ENCODE results near the gene AKT2. TPM values are rescaled to one million over a fixed set of nuclear protein-coding genes. Genes with fewer than 3 reads are reported as not detected.

AKT2 gene
- total RNA-seq, 3 donors from 2014 or later = 98.4 to 139 (median 103) TPM

GRCh38 chr19:40270362-40271089, 14.6 kb downstream of the AKT2 start:
- no peak for ATAC-seq
- no peaks in the 10 kb centered on the region for H3K36me3 ChIP-seq (ENCODE audit: low read depth)
- DNase-seq = no peak
- peaks cover 4% of the 10 kb centered on the region for H3K4me1 ChIP-seq (ENCODE audit: low read depth)
- no peaks in the 10 kb centered on the region for H3K9me3 ChIP-seq
- no peak for TF ChIP-seq CTCF (IDR thresholded peaks at IDR 0.05)
- no peak overlapping the region for H3K4me3 ChIP-seq
- intact Hi-C loops (cut with DNase I, micrococcal nuclease) = no loop called here

- no peak for TF ChIP-seq CTCF (IDR thresholded peaks at IDR 0.05)
- DNase-seq (no peak), ATAC-seq (no peak)
- Histone ChIP-seq H3K4me3 (no peak overlapping the region), H3K36me3 (ENCODE audit: low read depth) (no peaks in the 10 kb centered on the region), H3K4me1 (ENCODE audit: low read depth) (no peaks in the 10 kb centered on the region), H3K9me3 (no peaks in the 10 kb centered on the region)
- intact Hi-C loops (cut with DNase I, micrococcal nuclease) = no loop called here
These were observed 15.8 kb downstream of the AKT2 start for GRCh38 chr19:40269216-40269940.

- DNase-seq (no peak), ATAC-seq (no peak)
- no peak for TF ChIP-seq CTCF (IDR thresholded peaks at IDR 0.05)
- intact Hi-C loops (cut with DNase I, micrococcal nuclease) = no loop called here
- H3K9me3 ChIP-seq = no peaks in the 10 kb centered on the region
- H3K4me1 ChIP-seq (ENCODE audit: low read depth) = no peaks in the 10 kb centered on the region
- H3K36me3 ChIP-seq (ENCODE audit: low read depth) = no peaks in the 10 kb centered on the region
- H3K4me3 ChIP-seq = no peak overlapping the region
These were observed 17.5 kb downstream of the AKT2 start for GRCh38 chr19:40267601-40267997.

GRCh38 chr19:40266912-40267600, 18.1 kb downstream of the AKT2 start:
- Histone ChIP-seq H3K9me3 (no peaks in the 10 kb centered on the region), H3K4me1 (ENCODE audit: low read depth) (no peaks in the 10 kb centered on the region), H3K36me3 (ENCODE audit: low read depth) (no peaks in the 10 kb centered on the region), H3K4me3 (no peak overlapping the region)
- ATAC-seq (no peak), DNase-seq (no peak)
- intact Hi-C loops (cut with DNase I, micrococcal nuclease) = no loop called here
- TF ChIP-seq CTCF (IDR thresholded peaks at IDR 0.05) = no peak

GRCh38 chr19:40266119-40266518, 19.0 kb downstream of the AKT2 start:
- Histone ChIP-seq H3K9me3 (no peaks in the 10 kb centered on the region), H3K4me1 (ENCODE audit: low read depth) (no peaks in the 10 kb centered on the region), H3K4me3 (no peak overlapping the region), H3K36me3 (ENCODE audit: low read depth) (no peaks in the 10 kb centered on the region)
- TF ChIP-seq CTCF (IDR thresholded peaks at IDR 0.05) = no peak
- no peak for DNase-seq
- no peak for ATAC-seq
- intact Hi-C loops (cut with DNase I, micrococcal nuclease) = no loop called here

Data from mucosa of descending colon (tissue), 3 donors.